HG03571 (cell line): ENCODE data around the gene POLR1E.

Source experiments
- ATAC-seq: cut with Tn5 transposase; IDR thresholded peaks from one replicate; pipeline ENCODE4 v1.9.1; 2021; ENCODE audit not compliant: unreplicated experiment

POLR1E gene

GRCh38 chr9:37531699-37532098 is 46.0 kb downstream of the POLR1E start:
- no peak for ATAC-seq

DNA sequence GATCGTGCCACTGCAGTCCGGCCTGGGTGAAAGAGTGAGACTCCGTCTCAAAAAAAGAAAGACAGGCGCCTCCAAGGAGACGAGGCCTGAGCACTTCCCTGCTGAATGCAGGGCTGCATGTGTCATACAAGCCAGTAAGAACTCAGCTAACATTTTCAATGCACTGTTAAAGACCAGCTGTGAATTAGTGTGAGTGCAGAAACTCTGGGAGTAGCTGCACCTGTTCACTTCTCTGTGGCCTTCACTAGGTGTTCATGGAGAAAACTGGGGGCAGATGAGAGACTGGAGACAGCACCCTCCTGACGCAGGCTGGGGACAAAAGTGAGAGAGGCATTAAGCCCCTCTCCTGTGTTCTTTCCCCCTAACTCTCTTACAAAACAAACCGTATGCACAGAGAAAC is 48.7 kb downstream of the POLR1E start:
- no peak for ATAC-seq

DNA sequence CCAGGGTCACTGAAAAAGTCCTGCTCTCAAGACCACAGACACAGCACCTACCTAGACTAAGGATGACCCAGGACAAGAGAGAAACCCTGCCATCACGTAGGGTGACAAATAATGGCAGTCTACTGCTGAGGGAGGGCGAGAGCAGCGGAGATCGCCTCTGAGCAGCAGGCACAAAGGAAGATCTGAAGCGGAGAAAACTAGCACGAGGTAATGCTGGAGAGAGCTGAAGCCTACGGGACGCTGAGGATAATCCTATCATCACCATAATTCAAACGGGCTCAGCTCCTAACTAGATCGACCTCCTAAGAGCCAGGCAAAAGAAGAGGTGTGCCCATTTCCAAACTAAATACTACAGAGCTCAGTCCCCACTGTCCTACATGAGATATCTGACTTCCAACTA is 49.2 kb downstream of the POLR1E start:
- no peak for ATAC-seq

DNA sequence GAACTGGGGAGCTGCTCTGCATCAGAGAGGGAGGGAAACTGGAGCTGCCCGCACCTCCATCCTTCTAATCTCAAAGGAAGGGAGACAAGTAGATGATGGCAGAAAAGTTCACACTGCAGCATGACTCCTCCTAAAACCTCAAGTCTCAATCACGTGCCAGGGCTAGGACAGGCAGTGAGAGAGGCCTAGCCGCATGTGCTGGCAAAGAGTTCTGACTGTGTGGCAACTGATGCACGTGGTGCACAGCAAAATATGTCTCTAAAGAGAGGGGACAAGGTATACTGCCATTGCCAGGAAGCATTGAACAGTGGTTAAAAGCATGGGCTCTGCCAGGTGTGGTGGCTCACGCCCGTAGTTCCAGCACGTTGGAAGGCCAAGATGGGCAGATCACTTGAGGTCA is 52.4 kb downstream of the POLR1E start:
- ATAC-seq = no peak

DNA sequence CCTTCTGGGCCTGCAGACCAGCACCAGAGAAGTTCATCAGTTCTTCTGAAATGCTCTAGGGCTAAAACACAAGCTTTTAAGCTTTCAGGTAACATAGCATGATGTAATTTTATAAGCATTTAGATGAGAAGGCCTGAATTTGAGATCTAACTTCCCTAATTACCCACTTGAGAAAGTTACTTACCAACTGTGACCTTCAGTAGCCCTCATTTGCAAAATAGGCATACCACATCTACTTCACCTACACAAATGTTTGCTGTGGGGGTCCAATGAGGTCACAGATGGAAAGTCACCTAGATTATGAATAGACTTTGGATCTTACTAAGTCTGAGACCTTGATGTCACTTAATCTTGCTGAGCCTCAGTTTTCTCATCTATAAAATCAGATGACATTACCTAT is 53.9 kb downstream of the POLR1E start:
- no peak for ATAC-seq

- ATAC-seq = no peak
Observed at GRCh38 chr9:37540634-37541033, 54.9 kb downstream of the POLR1E start.

DNA sequence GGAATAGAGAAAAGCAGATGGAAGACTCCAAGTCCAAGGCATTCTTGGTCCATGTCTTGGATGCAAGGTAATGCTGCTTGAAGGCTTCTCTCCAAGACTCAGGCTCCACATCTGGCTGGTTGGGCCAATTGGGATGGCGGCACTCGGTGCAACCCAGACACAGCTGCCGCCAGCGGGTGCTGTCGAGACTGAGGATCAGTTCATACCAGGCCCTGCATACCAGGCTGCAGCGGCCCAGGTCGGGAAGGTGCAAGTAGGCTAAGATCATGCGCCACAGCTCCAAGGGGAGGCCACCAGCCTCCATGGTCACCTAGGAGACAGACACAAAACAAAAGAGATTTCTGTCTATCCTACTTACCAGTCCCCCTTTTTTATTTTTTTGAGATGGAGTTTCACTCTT is 55.7 kb downstream of the POLR1E start:
- no peak for ATAC-seq

GRCh38 chr9:37542488-37542887 is 56.7 kb downstream of the POLR1E start:
- no peak for ATAC-seq

GRCh38 chr9:37542895-37543294 is 57.1 kb downstream of the POLR1E start:
- no peak for ATAC-seq

GRCh38 chr9:37543468-37543867 is 57.7 kb downstream of the POLR1E start:
- ATAC-seq = no peak

GRCh38 chr9:37547328-37547878 is 61.7 kb downstream of the POLR1E start:
- no peak for ATAC-seq

- no peak for ATAC-seq
Observed at GRCh38 chr9:37549527-37549926, 63.8 kb downstream of the POLR1E start.

DNA sequence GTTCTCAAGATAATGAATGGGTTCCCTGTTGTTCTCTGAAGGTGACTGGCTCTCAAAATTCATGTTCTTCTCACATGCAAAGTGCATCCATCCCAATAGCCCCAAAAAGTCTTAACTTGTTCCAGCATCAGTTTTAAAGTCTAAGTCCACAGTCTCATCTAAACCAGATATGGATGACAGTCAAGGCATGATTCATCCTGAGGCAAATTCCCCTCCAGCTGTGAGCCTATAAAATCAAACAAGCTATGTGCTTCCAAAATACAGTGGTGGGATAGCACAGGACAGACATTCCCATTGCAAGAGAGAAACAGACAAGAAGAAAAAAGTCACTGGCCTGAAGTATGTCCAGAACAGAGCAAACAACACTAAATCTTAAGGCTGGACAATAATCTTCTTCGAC is 65.0 kb downstream of the POLR1E start:
- no peak for ATAC-seq

DNA sequence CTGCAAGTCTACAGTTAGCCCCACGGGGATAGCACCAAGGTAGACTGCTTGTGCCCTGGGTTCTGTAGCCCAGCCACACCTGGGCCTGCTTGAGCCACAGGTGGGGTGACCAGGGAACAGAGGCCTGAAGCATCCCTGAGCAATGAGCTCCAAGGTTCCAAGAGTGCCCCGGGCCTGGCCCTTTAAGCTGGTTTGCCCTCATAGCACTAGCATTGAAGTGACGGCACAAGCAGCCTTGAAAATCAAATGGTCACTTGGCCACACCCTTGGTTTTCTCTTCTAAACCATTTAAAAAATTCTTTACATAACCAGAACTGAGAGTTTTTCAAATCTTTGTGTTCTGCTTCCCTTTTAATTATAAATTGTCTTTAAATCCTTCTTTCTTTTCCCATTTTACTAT is 65.7 kb downstream of the POLR1E start:
- ATAC-seq = no peak

DNA sequence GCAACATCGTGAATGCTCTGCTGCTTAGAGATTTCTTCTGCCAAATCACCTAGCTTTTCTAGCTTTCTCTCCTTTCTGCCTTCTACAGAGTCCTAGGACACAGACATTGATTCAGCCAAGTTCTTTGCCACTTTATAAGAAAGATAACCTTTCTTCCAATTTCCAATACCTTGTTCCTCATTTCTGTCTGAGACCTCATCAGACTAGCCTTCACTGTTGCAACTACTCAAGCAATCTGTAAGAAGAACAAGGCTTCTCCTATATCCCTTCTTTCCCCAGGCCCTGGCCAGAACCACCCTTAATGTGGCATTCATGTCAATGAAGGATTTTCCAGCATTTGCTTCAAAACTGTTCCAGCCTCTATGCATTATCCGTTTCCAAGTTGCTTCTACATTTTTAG is 66.1 kb downstream of the POLR1E start:
- no peak for ATAC-seq
